PC-3 (cell line): ENCODE results near the gene CFAP73. TPM values are rescaled to one million over a fixed set of nuclear protein-coding genes. Genes with fewer than 3 reads are reported as not detected.

Experiments
- ATAC-seq: fragments of 200-7000 bp; cut with Tn5 transposase; 2 replicates; pipeline ENCODE4 v1.9.1; 2020; ENCODE audit warnings: mild to moderate bottlenecking, moderate library complexity
- BruUV-seq: library from RNA; stranded (reverse); fragments of 400-500 nt; replicated peaks from 2 replicates; lab custom pipeline; 2021; lab: Mats Ljungman, UMichigan
- CTCF ChIA-PET: fragments of 300-600 bp; sonication (Branson Sonifier 250); formaldehyde crosslinking; loops from one replicate; lab custom pipeline; 2022; ENCODE audit warnings: antibody characterized with exemption; lab: Charles Lee
- POLR2A ChIA-PET: fragments of 300-600 bp; sonication (Branson Sonifier 250); formaldehyde crosslinking; loops from one replicate; lab custom pipeline; 2022; ENCODE audit warnings: antibody characterized with exemption; ENCODE audit not compliant: unreplicated experiment; lab: Charles Lee
- DNase-seq: peaks from one replicate; pipeline ENCODE4 v3.0.0-alpha.2; 2015
- H2AFZ ChIP-seq: fragments of 300-600 bp; sonication (generic); 2 replicates; pipeline ENCODE4 v1.6.0; 2016; ENCODE audit warnings: antibody characterized with exemption, low read length
- H3F3A ChIP-seq: fragments of 300-600 bp; sonication (generic); one replicate; pipeline ENCODE4 v1.6.0; 2017; ENCODE audit warnings: antibody characterized with exemption, low read length, control low read depth, mild to moderate bottlenecking; ENCODE audit not compliant: unreplicated experiment
- H3K27ac ChIP-seq: fragments of 300-600 bp; sonication (generic); 2 replicates; pipeline ENCODE4 v1.5.1; 2016; ENCODE audit warnings: mild to moderate bottlenecking, low read length
- H3K27me3 ChIP-seq: fragments of 300-600 bp; sonication (generic); 2 replicates; pipeline ENCODE4 v1.6.1; 2016; ENCODE audit warnings: low read length, mixed read lengths
- H3K36me3 ChIP-seq: fragments of 300-600 bp; sonication (generic); 2 replicates; pipeline ENCODE4 v1.6.1; 2016; ENCODE audit warnings: low read depth, mixed run types, low read length, mixed read lengths
- H3K4me1 ChIP-seq: fragments of 300-600 bp; sonication (generic); 2 replicates; pipeline ENCODE4 v1.5.1; 2016; ENCODE audit warnings: low read length; ENCODE audit not compliant: insufficient read depth
- H3K4me2 ChIP-seq: fragments of 300-600 bp; sonication (generic); 2 replicates; pipeline ENCODE4 v1.6.0; 2016; ENCODE audit warnings: low read length
- H3K4me3 ChIP-seq: fragments of 300-600 bp; sonication (generic); 2 replicates; pipeline ENCODE4 v1.5.1; 2016; ENCODE audit warnings: mild to moderate bottlenecking, low read length, mixed read lengths
- H3K79me2 ChIP-seq: fragments of 300-600 bp; sonication (generic); 2 replicates; pipeline ENCODE4 v1.6.1; 2017; ENCODE audit warnings: low read length, mixed read lengths
- H3K9ac ChIP-seq: fragments of 300-600 bp; sonication (generic); 2 replicates; pipeline ENCODE4 v1.6.0; 2016; ENCODE audit warnings: mild to moderate bottlenecking, low read length
- H3K9me2 ChIP-seq: fragments of 300-600 bp; sonication (generic); replicated peaks from 2 replicates; pipeline ENCODE4 v1.6.1; 2016; ENCODE audit warnings: mixed run types, low read length, mixed read lengths
- H3K9me3 ChIP-seq: fragments of 300-600 bp; sonication (generic); 2 replicates; pipeline ENCODE4 v1.6.1; 2016; ENCODE audit warnings: low read length, mixed read lengths
- H4K20me1 ChIP-seq: fragments of 300-600 bp; sonication (generic); 2 replicates; pipeline ENCODE4 v1.6.1; 2016; ENCODE audit warnings: low read length, mixed read lengths
- CTCF ChIP-seq: fragments of 300-600 bp; sonication (generic); conservative IDR thresholded peaks from 2 replicates; pipeline ENCODE4 v1.5.1; 2017; ENCODE audit warnings: antibody characterized with exemption, low read depth, mild to moderate bottlenecking, low read length
- EZH2 ChIP-seq: fragments of 300-600 bp; sonication (generic); IDR thresholded peaks from one replicate; pipeline ENCODE4 v1.6.1; 2017; ENCODE audit warnings: antibody characterized with exemption, mild to moderate bottlenecking, low read length; ENCODE audit not compliant: unreplicated experiment
- EZH2phosphoT487 ChIP-seq: fragments of 300-600 bp; sonication (generic); IDR thresholded peaks from 2 replicates; pipeline ENCODE4 v1.6.1; 2018; ENCODE audit warnings: mild to moderate bottlenecking, antibody characterized with exemption, low read length, borderline replicate concordance
- intact Hi-C: fragments of 100-400 bp; cut with micrococcal nuclease; formaldehyde crosslinking; loops from 2 replicates; pipeline ENCODE4 v1.9.0; 2023
- total RNA-seq: library from RNA; depleted of rRNA; stranded (reverse); fragments of >200 nt; gene quantifications from 2 replicates; pipeline ENCODE4 v1.2.3, GENCODE V29; 2014

The CFAP73 gene
- total RNA-seq, 1 experiment from 2014 or later, result not detected

- Histone ChIP-seq H3K4me1 (no peaks in the 10 kb centered on the region), H3K36me3 (no peaks in the 10 kb centered on the region), H2AFZ (no peak overlapping the region), H3K4me3 (no peak overlapping the region), H3K27ac (no peak overlapping the region), H3K9me3 (no peaks in the 10 kb centered on the region), H3K79me2 (no peaks in the 10 kb centered on the region), H3K9me2 (no peaks in the 10 kb centered on the region), H3K4me2 (no peak overlapping the region), H3F3A (no peaks in the 10 kb centered on the region), H3K9ac (no peak overlapping the region), H4K20me1 (no peaks in the 10 kb centered on the region), H3K27me3 (no peaks in the 10 kb centered on the region)
- TF ChIP-seq EZH2 (no peak), CTCF (no peak), EZH2phosphoT487 (no peak)
- ATAC-seq, result no peak
- ChIA-PET CTCF (interaction anchor here (1.2 kb wide), 1 partner anchor 48 kb away, joined by 4 read pairs; no protein-coding TSS in a partner anchor), POLR2A (interaction anchor here (0.5 kb wide), 1 partner anchor 77 kb away, joined by 3 read pairs; no protein-coding TSS in a partner anchor)
- no TSS peak for BruUV-seq
- intact Hi-C loops, result no loop called here
- DNase-seq, result no peak
Observed at GRCh38 chr12:113104953-113105510, 44.5 kb upstream of the CFAP73 start.

DNA sequence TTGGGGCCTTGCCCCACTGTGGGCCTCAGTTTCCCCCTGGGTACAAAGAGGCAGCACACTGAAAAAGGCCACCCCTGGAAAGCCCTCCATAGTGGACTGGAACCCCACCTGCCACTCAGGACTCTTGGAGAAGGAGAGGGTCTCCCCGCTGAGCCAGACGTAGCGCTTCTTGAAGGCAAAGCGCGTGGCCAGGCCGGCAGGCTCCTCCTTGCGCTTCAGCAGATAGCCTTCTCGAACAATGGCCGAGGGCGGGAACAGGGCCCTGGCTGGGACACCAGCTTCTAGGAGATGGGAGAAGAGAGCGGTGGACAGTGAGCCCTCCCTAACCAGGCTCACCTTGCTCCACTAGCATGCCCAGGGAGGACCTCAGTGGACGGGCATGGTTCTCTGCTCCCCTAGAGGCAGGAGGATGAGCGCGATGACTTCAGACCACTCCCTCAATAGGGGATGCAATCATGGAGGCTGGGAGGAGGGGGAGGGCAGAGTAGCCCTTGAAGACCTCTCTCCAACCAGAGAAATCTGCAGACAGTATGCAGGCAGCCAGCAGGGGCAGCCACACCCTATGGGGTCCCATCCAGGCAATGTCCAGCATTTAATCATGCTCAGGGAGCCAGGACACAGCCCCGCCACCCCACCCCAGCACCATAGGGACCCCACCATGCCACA, 43.8 kb upstream of the CFAP73 start:
- TF ChIP-seq EZH2phosphoT487 (no peak), CTCF (no peak), EZH2 (no peak)
- Histone ChIP-seq H3F3A (no peaks in the 10 kb centered on the region), H3K4me1 (no peaks in the 10 kb centered on the region), H3K27ac (no peak overlapping the region), H3K4me2 (no peak overlapping the region), H3K9me3 (no peaks in the 10 kb centered on the region), H3K79me2 (no peaks in the 10 kb centered on the region), H3K27me3 (no peaks in the 10 kb centered on the region), H3K4me3 (no peak overlapping the region), H2AFZ (no peak overlapping the region), H4K20me1 (no peaks in the 10 kb centered on the region), H3K9me2 (no peaks in the 10 kb centered on the region), H3K9ac (no peak overlapping the region), H3K36me3 (no peaks in the 10 kb centered on the region)
- ChIA-PET POLR2A (no interaction called here), CTCF (no interaction called here)
- DNase-seq, result no peak
- no TSS peak for BruUV-seq
- ATAC-seq, result no peak
- intact Hi-C loops, result no loop called here

DNA sequence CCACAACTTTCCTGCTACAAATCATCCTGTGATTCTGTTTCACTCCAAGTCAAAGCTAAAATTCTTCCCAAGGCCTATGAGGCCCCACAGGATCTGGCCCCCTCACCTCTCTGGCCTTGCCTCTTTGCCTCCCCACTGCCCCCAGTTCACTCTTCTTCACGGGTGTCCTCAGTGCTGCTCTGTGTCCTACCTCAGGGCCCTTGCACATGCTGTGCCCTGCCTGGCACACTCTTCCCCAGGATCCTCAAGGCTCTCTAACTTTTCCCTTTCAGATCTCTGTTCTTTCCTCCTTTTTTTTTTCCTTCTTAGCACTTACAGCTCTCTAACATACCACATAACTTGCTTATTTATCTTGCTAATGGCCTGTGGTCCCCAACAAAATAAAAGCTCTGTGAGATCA, 43.2 kb upstream of the CFAP73 start:
- Histone ChIP-seq H3K4me3 (no peak overlapping the region), H3K9me2 (no peaks in the 10 kb centered on the region), H3F3A (no peaks in the 10 kb centered on the region), H4K20me1 (no peaks in the 10 kb centered on the region), H3K9ac (no peak overlapping the region), H3K4me2 (no peak overlapping the region), H3K27me3 (no peaks in the 10 kb centered on the region), H3K36me3 (no peaks in the 10 kb centered on the region), H3K9me3 (no peaks in the 10 kb centered on the region), H3K4me1 (no peaks in the 10 kb centered on the region), H3K27ac (no peak overlapping the region), H3K79me2 (no peaks in the 10 kb centered on the region), H2AFZ (no peak overlapping the region)
- no TSS peak for BruUV-seq
- no peak for DNase-seq
- intact Hi-C loops, result no loop called here
- CTCF ChIA-PET, result no interaction called here
- POLR2A ChIA-PET, result no interaction called here
- no peak for TF ChIP-seq EZH2phosphoT487
- no peak for TF ChIP-seq EZH2
- no peak for TF ChIP-seq CTCF
- ATAC-seq, result no peak
